ENCODE data around the gene FARS2.
"Not testable (repeated sequence)": the region's sequence is repeated elsewhere in the genome, so short reads cannot be mapped to it uniquely, and the experiment has no call there.

FARS2 gene

DNA sequence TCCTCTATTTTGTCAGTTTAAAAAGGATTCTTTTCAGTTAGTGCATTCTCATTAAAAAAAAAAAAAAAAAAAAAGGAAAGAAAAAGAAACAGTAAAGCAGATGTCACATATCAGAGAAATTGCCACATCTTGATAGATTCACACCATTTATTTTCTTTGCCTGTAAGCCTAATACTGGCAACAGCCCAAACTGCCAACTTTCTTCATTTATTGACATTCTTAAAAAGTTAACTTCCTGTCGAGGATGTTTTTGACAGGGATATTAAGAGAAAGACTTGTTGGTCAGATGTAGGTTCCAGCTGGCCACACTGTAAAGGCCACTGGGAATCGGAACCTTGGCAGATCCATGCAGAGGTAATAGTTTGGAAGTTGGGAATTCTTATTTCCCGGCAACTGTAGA is 412.8 kb downstream of the FARS2 start:
- DNase-seq (ENCODE audit: insufficient read length, low spot score), result no peak
- no peak for FAIRE-seq

DNA sequence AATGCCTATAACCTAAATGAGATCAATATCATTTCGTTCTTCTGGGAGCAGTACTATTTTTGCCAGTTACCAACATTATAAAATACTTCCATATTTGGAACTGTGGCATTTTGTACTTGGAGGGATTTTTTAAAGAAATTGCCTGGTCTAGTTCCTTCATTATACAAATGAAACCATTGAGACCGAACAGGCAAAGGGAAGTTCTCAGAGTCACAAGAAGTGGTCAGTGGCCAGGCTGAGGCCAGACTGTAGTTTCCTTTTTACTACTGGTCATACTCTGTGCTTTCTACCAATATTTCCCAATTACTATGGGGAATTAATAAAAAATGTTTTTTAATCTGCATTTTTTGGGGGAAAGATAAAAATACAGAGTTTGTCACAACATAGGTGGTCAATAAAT is 413.4 kb downstream of the FARS2 start:
- DNase-seq (ENCODE audit: insufficient read length, low spot score), result no peak
- FAIRE-seq, result no peak

DNA sequence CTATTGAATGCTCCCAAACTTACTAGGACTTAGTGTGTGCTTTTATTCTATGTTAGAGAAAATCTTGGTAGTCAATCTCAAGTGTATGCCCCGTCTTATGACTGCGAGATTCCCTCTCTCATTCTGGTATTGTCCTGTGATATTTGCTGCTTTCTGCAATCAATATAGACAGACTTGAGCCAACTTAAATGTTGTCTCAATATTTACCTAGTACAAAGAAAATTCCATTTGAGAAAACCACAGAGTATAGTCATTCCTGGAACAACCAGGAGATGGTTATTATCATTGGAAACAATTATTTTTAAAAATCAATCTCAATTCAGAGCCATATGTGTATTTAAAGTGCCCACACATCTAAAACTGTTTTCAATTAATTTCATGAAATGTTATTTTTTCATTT is 415.4 kb downstream of the FARS2 start:
- no peak for FAIRE-seq

DNA sequence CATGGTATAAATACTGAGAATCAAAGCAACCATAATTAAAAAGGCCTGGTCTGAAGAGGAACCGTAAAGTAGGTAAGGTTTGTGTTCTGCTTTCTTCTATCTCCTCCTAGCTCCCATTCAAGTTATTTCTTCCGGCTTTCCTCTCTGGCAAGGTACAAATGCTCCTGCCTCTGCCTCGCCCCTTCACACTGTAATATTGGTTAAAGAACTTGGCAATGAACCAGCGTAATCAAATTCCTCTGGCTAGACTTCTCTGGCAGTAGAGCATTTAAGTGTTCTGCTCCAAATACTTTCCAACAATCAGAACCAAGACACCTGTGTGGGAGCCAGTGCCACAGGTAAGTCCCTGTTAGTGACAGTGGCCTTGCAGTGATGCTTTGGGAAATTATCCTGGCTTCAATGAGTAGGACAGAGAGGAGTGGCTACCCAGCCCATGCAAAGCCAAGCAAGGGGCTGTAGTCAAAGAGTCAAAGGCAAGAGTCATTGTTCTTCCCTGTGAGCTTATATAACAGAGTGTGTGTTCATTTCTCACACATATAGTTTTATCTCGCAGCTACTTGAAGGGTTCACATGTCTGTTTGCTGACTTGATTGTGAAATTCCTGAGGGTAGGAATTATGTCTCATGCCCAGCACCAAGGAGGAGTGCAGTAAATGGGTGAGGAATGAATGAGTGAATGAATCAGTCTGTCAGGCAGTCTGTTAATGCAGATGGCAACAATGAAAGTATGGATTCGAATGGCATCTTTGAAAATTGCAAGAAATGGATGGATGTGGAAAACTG is 416.1 kb downstream of the FARS2 start:
- FAIRE-seq (no peak), DNase-seq (ENCODE audit: insufficient read length, low spot score) (no peak)

More for the DNA sequence above, 415.4 kb downstream of the FARS2 start:
- no peak for DNase-seq (ENCODE audit: insufficient read length, low spot score)

DNA sequence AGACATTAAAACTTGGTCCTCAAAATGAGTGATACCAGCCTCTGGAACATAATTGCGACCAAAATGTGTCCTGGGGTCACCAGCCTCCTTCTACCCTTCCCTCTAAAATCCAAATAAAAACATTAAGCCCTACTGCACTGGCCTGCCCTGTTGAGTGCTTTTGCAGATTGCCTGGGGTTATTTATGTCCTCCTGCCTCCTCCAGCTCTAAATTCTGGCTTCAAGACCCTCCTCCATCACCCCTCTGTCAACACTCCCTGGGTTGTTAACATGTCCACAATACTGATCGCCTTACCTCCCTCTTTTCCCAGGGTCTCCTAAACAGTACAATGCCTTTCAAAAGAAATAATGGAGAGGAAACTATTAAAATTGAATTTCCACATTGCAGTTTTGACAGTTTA is 418.0 kb downstream of the FARS2 start:
- FAIRE-seq (no peak), DNase-seq (ENCODE audit: insufficient read length, low spot score) (no peak)

DNA sequence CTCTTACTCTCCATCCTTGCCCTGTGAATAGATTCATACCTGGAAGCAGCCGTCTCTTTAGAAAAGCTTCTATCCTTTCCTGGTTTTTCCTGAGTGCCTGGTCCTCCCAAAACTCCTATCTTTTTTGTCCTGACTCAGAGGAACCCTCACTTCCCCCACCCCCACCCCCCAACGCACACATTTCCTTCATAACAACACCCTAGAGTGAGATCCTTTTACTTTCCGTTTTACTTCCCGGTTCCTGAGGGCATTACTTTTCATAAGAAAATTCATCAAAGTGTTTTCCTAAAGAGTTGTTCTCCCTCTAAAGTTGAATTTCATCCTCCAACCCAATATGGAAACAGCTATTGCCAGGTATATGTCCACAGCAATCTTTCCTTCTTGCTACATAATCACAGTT is 418.4 kb downstream of the FARS2 start:
- FAIRE-seq (peak; percentile 51), DNase-seq (ENCODE audit: insufficient read length, low spot score) (no peak)

DNA sequence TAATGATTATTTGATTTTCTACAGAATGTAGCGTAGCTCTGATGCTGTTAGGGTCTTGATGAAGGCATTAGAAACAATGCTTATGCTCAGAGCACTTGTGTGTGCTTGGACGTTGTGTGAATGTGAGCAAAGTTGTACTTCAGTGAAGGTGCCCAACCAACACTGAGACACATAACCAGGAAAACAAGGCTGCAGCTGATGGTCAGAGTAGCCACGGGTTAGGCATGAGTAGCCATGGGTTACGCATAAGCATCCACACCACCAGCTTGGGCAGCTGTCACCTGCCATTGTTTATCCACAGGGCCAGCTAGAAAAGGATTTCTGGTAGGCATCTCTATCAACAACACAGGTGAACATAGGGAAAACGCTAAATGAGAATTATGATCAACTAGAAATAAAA is 418.8 kb downstream of the FARS2 start:
- peak; percentile 64 for FAIRE-seq
- peak; percentile 9 for DNase-seq (ENCODE audit: insufficient read length, low spot score)

DNA sequence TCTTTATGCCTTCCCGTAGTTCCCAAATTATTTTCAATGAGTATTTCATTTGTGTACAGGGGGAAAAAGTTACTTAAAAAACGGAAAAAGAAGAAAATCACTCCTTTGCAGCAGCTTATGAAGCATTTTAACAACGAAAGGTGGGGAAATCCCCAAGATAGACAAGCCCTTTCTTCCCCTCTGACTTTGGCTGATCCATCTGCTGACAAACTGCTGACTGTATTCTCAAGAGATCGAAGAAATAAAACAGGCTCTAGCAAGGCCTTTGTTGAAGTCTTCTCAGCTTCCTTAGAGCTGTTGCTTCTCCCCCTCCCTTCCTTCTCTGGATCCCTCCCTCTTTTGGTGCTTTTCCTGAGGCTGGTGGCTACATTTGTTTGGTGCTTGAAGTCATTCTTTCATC is 420.2 kb downstream of the FARS2 start:
- peak; percentile 13 for DNase-seq (ENCODE audit: insufficient read length, low spot score)
- FAIRE-seq, result peak; percentile 39

DNA sequence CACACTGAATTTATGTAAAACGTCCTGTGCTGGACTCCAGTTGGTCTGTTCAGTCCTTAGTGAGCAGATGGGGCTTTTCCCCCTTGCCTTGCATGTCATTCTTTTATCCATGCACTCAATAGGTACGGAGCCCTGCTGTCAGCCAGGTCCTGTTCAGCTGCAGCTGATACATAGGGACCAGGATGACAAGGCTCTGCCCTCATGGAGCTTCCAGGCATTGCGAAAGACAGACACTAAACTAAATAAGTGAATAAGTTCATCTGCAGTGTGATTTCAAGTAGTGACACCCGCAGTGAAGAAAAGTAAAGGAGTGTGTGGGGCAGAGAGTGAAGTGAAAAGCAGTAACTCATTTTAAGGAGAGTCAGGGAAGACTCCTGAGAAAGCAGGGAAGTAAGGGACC is 421.2 kb downstream of the FARS2 start:
- no peak for FAIRE-seq
- DNase-seq (ENCODE audit: insufficient read length, low spot score), result no peak

DNA sequence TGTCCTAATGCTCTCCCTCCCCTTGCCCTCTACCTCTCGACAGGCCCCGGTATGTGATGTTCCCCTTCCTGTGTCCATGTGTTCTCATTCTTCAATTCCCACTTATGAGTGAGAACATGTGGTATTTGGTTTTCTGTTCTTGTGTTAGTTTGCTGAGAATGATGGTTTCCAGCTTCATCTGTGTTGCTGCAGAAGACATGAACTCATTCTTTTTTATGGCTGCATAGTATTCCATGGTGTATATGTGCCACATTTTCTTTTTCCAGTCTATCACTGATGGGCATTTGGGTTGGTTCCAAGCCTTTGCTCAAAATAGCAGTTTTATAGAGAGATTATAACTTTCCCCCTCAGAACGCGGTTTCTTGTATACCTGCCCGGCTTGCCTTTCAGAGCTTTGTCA is 422.4 kb downstream of the FARS2 start:
- not testable (repeated sequence) for DNase-seq (ENCODE audit: insufficient read length, low spot score); FAIRE-seq

DNA sequence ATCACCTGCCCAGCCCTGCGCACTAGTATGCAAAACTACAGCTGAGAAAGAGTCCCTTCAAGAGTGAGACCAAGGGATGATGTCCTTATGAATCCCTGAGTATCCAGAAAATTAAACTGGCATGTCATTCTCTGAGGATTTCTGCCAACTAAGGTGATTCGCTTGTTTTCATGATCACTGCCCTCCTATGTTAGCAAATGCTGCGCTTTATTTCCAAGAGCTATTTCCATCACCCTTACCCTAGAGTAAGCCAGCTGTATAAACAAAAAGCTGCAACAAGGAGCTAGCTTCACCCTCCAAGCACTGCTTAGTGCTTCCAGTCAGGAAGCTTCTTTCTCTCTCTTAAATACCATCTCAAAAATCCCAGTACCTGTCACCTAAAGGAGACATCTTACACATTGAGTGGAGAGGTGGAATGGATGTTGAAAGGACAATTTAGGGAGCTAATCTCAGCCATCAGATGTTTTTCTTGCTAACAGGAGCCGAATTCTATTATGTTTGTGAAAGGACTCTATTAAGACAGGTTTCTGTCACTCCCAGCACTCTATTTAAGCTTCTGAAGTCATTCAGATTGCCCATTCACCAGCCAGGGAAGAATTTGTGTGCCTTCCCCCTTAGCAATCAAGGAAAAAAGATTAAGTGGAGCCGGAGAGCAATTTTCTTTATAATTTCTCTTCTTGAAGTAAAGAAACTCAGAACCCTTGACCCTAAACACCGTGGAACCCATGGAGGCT is 423.2 kb downstream of the FARS2 start:
- DNase-seq (ENCODE audit: insufficient read length, low spot score) (no peak), FAIRE-seq (no peak)

DNA sequence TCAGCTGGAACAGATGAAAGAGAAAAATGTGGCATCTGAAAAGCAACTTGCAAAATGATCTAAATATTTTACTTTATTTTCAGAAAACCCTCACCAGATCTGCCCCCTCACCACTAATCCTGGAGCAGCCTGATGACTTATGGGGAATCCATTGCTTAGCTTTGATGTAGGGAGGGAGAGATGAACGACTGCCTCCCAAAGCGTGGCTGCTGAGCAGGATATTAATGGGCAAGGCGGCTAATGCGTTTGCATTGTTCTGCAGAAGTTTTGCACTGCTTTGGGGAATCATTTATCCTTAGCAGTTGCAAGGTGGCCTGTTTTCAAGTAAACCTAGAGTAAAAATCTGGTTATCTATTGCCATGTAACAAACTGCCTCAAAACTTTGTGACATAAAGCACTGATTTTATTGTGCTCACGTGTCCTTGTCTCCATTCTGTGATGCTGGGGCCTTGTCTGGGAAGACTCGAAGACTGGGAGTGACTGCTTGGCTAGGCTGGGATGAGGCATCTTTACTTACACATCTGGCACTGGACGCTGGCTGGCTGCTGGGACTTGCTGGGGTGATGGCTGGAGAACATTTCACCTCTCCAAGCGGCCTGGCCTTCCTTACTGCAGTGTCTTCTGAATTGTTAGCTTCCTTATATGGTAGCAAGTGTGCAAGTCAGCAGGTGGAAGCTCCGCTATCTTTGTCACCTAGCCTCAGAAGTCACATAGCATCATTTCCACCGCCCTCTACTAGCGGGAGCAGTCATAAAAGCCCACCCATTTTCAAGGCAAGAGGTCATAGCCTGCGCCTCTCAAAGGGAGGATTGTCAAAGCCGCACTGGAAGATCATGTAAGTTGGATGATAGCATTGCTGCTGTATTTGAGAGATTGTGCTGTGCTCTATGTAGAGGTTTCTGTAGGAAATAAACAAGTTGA is 432.2 kb downstream of the FARS2 start:
- no peak for DNase-seq (ENCODE audit: insufficient read length, low spot score)
- FAIRE-seq, result no peak

DNA sequence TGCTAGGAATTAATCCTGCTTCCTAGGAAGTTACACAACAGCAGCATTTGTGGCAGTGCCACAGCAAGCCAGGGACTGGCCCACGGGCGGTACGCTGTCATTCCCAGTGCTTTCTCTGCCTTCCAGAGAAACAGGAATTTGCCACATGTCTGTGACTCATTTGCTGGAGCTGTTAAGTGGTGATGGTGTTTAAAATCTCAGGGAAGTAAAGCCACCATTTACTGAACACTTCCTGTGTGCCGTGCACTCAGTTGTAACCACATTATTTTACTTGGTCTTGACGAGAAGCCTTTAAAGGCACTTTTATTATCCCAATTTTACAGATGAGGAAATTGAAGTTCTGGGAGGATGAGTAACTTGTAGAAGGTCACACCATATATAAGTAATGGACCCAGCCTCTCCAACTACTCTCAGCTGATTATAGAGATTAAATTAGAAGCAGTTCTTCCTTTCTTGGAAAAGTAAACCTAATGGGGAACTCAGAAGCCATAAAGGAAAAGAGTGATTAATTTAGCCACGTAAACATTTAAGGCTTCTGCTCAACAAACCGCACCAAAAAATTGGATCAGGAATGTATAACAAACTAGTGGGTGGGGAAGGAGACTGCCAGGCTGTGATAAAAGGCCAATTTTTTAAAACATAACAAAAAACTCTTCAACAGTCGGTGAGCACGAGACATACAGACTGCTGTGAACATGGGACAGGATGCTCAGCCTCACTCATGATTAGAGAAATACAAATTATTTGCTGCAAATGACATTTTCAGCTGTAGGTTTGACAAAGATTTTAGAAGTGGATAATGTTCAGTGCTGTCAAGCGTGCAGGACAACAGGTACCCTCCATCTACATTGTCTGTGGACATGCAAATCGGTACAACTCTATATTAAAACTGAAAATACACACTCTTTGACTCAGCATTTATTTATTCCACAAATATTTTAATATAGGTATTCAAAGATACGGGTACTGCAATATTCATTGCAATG is 434.2 kb downstream of the FARS2 start:
- peak; percentile 8 for FAIRE-seq
- DNase-seq (ENCODE audit: insufficient read length, low spot score), result no peak

DNA sequence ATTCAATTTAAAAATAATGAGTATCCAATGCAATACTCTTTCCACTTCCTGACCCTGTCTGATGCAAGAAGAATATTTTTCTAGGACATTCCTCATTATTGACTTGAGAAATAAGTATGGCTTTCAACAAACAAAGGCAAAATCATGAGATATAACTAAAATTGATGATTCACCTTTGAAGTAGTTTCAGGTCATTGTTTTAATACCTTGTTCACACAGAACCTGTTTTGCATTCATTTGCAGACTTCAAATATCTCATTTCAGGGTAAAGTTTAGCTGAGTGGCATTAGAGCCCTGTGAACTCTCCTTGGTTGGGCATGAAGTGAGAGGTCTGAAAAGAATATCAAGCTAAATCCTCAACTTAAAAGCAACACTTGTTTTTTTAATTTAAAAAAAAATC is 436.2 kb downstream of the FARS2 start:
- FAIRE-seq (no peak), DNase-seq (ENCODE audit: insufficient read length, low spot score) (no peak)

DNA sequence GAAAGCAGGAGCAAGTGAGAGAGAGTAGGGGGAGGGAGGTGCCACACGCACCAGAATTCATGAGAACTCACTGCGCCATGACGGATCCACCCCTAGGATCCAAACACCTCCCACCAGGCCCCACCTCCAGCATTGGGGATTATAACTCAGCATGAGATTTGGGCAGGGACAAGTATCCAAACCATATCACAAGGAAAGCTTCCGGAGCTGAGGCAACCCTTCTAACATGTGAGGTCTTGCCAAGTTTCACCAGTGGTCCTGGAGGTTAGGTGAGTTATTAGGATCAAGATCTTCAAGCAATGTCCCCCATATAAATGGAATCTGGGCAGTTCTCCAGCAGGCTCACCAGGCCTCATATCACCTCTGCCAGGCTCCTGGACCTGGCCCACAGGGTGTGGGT is 437.0 kb downstream of the FARS2 start:
- no peak for FAIRE-seq
- no peak for DNase-seq (ENCODE audit: insufficient read length, low spot score)

DNA sequence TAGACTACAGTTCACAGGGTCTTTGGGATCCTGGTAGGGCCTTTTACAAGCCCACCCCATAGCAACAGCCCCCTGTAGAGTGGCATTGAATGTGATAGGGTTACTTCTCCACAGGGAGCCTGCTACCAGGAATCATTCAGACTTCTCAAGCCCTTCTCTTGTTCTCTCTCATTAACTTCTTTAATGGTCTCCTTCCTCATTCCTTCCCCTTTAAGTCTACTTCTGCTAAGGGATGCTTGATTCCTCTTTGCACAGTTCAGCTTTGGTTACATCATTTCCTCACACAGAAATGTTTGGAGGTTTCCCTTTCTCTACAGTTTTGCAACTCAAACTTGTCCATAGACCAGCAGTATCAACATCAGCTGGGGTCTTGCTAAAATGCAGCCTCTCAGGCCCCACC is 437.8 kb downstream of the FARS2 start:
- not testable (repeated sequence) for FAIRE-seq; DNase-seq (ENCODE audit: insufficient read length, low spot score)

DNA sequence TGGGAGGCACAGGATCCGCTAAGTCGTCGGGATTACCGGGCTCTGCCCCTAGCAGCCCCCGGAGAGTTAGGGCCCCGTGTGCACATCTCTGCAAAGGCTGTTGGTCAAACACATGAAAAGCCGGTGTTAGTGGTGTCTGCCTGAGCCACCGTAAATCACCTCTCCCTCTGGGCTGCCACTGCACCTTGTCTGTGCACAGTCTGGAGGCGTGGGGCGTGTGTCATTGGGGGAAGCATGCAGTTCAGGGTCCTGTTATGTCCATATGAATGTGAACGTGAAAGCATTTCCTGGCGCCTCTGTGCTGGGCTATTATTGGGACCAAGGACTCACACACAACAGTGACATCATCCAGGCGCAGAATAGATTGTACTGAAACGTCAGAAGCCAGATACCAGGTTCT is 439.9 kb downstream of the FARS2 start:
- FAIRE-seq, result no peak

DNA sequence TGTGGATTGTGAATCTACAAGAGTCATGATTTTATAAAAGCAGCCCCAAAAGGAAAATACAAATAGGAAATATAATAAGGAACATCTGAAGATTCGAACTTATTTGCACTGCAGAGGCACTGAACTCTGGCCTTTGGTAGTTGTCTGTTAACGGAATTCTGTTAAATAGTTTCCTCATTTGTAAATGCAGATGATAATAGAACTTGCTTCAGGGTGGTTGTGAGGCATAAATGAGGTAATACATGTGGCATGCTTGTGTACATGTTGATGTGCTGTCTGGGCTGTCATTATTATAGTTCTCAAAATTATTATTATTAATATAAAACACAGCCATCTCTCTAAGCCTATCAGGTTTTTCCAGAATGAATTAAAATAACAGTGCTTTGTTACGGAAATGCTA is 443.4 kb downstream of the FARS2 start:
- DNase-seq (ENCODE audit: insufficient read length, low spot score), result no peak
- FAIRE-seq, result no peak

More for the DNA sequence above, 439.9 kb downstream of the FARS2 start:
- no peak for DNase-seq (ENCODE audit: insufficient read length, low spot score)

DNA sequence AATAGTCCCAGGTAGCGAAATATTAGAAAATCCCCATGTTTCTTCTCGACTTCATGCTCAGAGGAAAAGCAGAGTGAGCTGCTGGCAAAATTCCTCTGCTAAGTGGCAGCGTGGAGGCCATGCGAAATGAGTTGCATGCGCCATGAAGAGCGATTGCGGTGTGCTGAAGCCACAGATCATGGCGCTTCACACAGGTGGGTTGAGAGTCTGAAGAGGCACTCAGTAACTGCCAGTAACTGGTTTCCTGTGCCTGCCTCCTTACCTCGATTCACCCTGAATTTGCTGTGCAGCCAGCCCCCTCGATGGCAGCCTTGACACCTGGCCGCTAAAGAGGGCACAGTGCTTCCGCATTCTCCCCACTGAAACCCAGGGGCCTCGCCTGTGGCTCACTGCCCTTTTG is 443.9 kb downstream of the FARS2 start:
- FAIRE-seq (no peak), DNase-seq (ENCODE audit: insufficient read length, low spot score) (no peak)

Measured in GM19239 (cell line).